Measurements from ENCODE around the gene ZNF750. TPM values are rescaled to one million over a fixed set of nuclear protein-coding genes. Genes with fewer than 3 reads are reported as not detected.
"Not testable (repeated sequence)": the region's sequence is repeated elsewhere in the genome, so short reads cannot be mapped to it uniquely, and the experiment has no call there.

Gene ZNF750
- total RNA-seq, 3 donors from 2014 or later = not detected

- DNase-seq = no peak
- H3K9me3 Mint-ChIP-seq = no peaks in the 10 kb centered on the region
- no peak for ATAC-seq
- H3K36me3 Mint-ChIP-seq (ENCODE audit: insufficient read depth) = peaks cover 19% of the 10 kb centered on the region
- no peaks in the 10 kb centered on the region for H3K27me3 Mint-ChIP-seq (ENCODE audit: low read depth)
- peaks cover 2% of the 10 kb centered on the region for H3K4me1 Mint-ChIP-seq (ENCODE audit: low read depth)
- no peak overlapping the region for H3K4me3 Mint-ChIP-seq
Measured at GRCh38 chr17:82798752-82799151, 41.1 kb downstream of the ZNF750 start.

GRCh38 chr17:82797061-82797460 is 42.8 kb downstream of the ZNF750 start:
- ATAC-seq = no peak
- Mint-ChIP-seq H3K4me1 (ENCODE audit: low read depth) (peaks cover 2% of the 10 kb centered on the region), H3K9me3 (no peaks in the 10 kb centered on the region), H3K4me3 (no peak overlapping the region), H3K36me3 (ENCODE audit: insufficient read depth) (peaks cover 17% of the 10 kb centered on the region), H3K27me3 (ENCODE audit: low read depth) (no peaks in the 10 kb centered on the region)
- DNase-seq = no peak

GRCh38 chr17:82795615-82796014 is 44.2 kb downstream of the ZNF750 start:
- no peak for ATAC-seq
- Mint-ChIP-seq H3K36me3 (ENCODE audit: insufficient read depth) (peaks cover 15% of the 10 kb centered on the region), H3K27me3 (ENCODE audit: low read depth) (no peaks in the 10 kb centered on the region), H3K9me3 (no peaks in the 10 kb centered on the region), H3K4me3 (no peak overlapping the region), H3K4me1 (ENCODE audit: low read depth) (no peaks in the 10 kb centered on the region)
- DNase-seq = no peak

- H3K4me3 Mint-ChIP-seq = no peak overlapping the region
- DNase-seq = no peak
- no peaks in the 10 kb centered on the region for H3K27me3 Mint-ChIP-seq (ENCODE audit: low read depth)
- peaks cover 9% of the 10 kb centered on the region for H3K36me3 Mint-ChIP-seq (ENCODE audit: insufficient read depth)
- no peaks in the 10 kb centered on the region for H3K4me1 Mint-ChIP-seq (ENCODE audit: low read depth)
- no peaks in the 10 kb centered on the region for H3K9me3 Mint-ChIP-seq
- ATAC-seq = no peak
Measured at GRCh38 chr17:82794781-82795482, 44.9 kb downstream of the ZNF750 start.

GRCh38 chr17:82793974-82794630 is 45.7 kb downstream of the ZNF750 start:
- Mint-ChIP-seq H3K27me3 (ENCODE audit: low read depth) (no peaks in the 10 kb centered on the region), H3K9me3 (no peaks in the 10 kb centered on the region), H3K4me3 (no peak overlapping the region), H3K36me3 (ENCODE audit: insufficient read depth) (peaks cover 7% of the 10 kb centered on the region), H3K4me1 (ENCODE audit: low read depth) (no peaks in the 10 kb centered on the region)
- DNase-seq (no peak), ATAC-seq (no peak)

- Mint-ChIP-seq H3K4me3 (no peak overlapping the region), H3K4me1 (ENCODE audit: low read depth) (no peaks in the 10 kb centered on the region), H3K9me3 (no peaks in the 10 kb centered on the region), H3K36me3 (ENCODE audit: insufficient read depth) (peaks cover 5% of the 10 kb centered on the region), H3K27me3 (ENCODE audit: low read depth) (no peaks in the 10 kb centered on the region)
- ATAC-seq (no peak), DNase-seq (no peak)
Measured at GRCh38 chr17:82791532-82791931, 48.3 kb downstream of the ZNF750 start.

- Mint-ChIP-seq H3K36me3 (ENCODE audit: insufficient read depth) (peaks cover 5% of the 10 kb centered on the region), H3K4me3 (no peak overlapping the region), H3K4me1 (ENCODE audit: low read depth) (no peaks in the 10 kb centered on the region), H3K27me3 (ENCODE audit: low read depth) (no peaks in the 10 kb centered on the region), H3K9me3 (no peaks in the 10 kb centered on the region)
- DNase-seq = no peak
- no peak for ATAC-seq
Measured at GRCh38 chr17:82790391-82790790, 49.4 kb downstream of the ZNF750 start.

GRCh38 chr17:82789806-82790205 is 50.0 kb downstream of the ZNF750 start:
- Mint-ChIP-seq H3K9me3 (no peaks in the 10 kb centered on the region), H3K36me3 (ENCODE audit: insufficient read depth) (peaks cover 5% of the 10 kb centered on the region), H3K4me1 (ENCODE audit: low read depth) (no peaks in the 10 kb centered on the region), H3K27me3 (ENCODE audit: low read depth) (no peaks in the 10 kb centered on the region), H3K4me3 (no peak overlapping the region)
- no peak for ATAC-seq
- no peak for DNase-seq

- H3K4me1 Mint-ChIP-seq (ENCODE audit: low read depth) = no peaks in the 10 kb centered on the region
- H3K27me3 Mint-ChIP-seq (ENCODE audit: low read depth) = no peaks in the 10 kb centered on the region
- peaks cover 9% of the 10 kb centered on the region for H3K36me3 Mint-ChIP-seq (ENCODE audit: insufficient read depth)
- H3K9me3 Mint-ChIP-seq = no peaks in the 10 kb centered on the region
- DNase-seq (no peak), ATAC-seq (no peak)
- H3K4me3 Mint-ChIP-seq = no peak overlapping the region
Measured at GRCh38 chr17:82789051-82789592, 50.7 kb downstream of the ZNF750 start.

- H3K4me3 Mint-ChIP-seq = no peak overlapping the region
- no peaks in the 10 kb centered on the region for H3K9me3 Mint-ChIP-seq
- H3K27me3 Mint-ChIP-seq (ENCODE audit: low read depth) = no peaks in the 10 kb centered on the region
- H3K36me3 Mint-ChIP-seq (ENCODE audit: insufficient read depth) = peaks cover 10% of the 10 kb centered on the region
- no peaks in the 10 kb centered on the region for H3K4me1 Mint-ChIP-seq (ENCODE audit: low read depth)
- DNase-seq (no peak), ATAC-seq (no peak)
Measured at GRCh38 chr17:82788206-82789001, 51.4 kb downstream of the ZNF750 start.

- H3K4me1 Mint-ChIP-seq (ENCODE audit: low read depth) = peaks cover 7% of the 10 kb centered on the region
- peaks cover 10% of the 10 kb centered on the region for H3K36me3 Mint-ChIP-seq (ENCODE audit: insufficient read depth)
- no peak for DNase-seq
- no peaks in the 10 kb centered on the region for H3K27me3 Mint-ChIP-seq (ENCODE audit: low read depth)
- H3K4me3 Mint-ChIP-seq = no peak overlapping the region
- no peak for ATAC-seq
- no peaks in the 10 kb centered on the region for H3K9me3 Mint-ChIP-seq
Measured at GRCh38 chr17:82787081-82787848, 52.6 kb downstream of the ZNF750 start.

GRCh38 chr17:82786427-82786826 is 53.4 kb downstream of the ZNF750 start:
- Mint-ChIP-seq H3K9me3 (no peaks in the 10 kb centered on the region), H3K4me1 (ENCODE audit: low read depth) (peaks cover 12% of the 10 kb centered on the region), H3K4me3 (no peak overlapping the region), H3K27me3 (ENCODE audit: low read depth) (no peaks in the 10 kb centered on the region), H3K36me3 (ENCODE audit: insufficient read depth) (peaks cover 8% of the 10 kb centered on the region)
- no peak for ATAC-seq
- no peak for DNase-seq

GRCh38 chr17:82785581-82785980 is 54.2 kb downstream of the ZNF750 start:
- H3K9me3 Mint-ChIP-seq; DNase-seq; H3K4me3 Mint-ChIP-seq; H3K27me3 Mint-ChIP-seq (ENCODE audit: low read depth); ATAC-seq; H3K36me3 Mint-ChIP-seq (ENCODE audit: insufficient read depth): not testable (repeated sequence)
- H3K4me1 Mint-ChIP-seq (ENCODE audit: low read depth) = peaks cover 12% of the 10 kb centered on the region

GRCh38 chr17:82783498-82783897 is 56.3 kb downstream of the ZNF750 start:
- peaks cover 6% of the 10 kb centered on the region for H3K36me3 Mint-ChIP-seq (ENCODE audit: insufficient read depth)
- peaks cover 12% of the 10 kb centered on the region for H3K4me1 Mint-ChIP-seq (ENCODE audit: low read depth)
- DNase-seq (no peak), ATAC-seq (no peak)
- H3K4me3 Mint-ChIP-seq = no peak overlapping the region
- H3K27me3 Mint-ChIP-seq (ENCODE audit: low read depth) = no peaks in the 10 kb centered on the region
- H3K9me3 Mint-ChIP-seq = no peaks in the 10 kb centered on the region
